HUES48 (cell line): ENCODE results near the gene LRRC7.

Experiments used
- H3K27ac ChIP-seq: one replicate; pipeline ENCODE4 v1.7.0; 2013; ENCODE audit warnings: low read depth, low read length, inconsistent platforms
- H3K27me3 ChIP-seq: 2 replicates; pipeline ENCODE4 v1.6.1; 2013; ENCODE audit warnings: mild to moderate bottlenecking, low read length; ENCODE audit not compliant: control insufficient read depth, insufficient read depth
- H3K36me3 ChIP-seq: 2 replicates; pipeline ENCODE4 v1.6.1; 2013; ENCODE audit warnings: low read length; ENCODE audit not compliant: control insufficient read depth, insufficient read depth
- H3K4me1 ChIP-seq: 2 replicates; pipeline ENCODE4 v1.6.1; 2013; ENCODE audit warnings: mild to moderate bottlenecking, low read length; ENCODE audit not compliant: control insufficient read depth, insufficient read depth
- H3K4me3 ChIP-seq: 2 replicates; pipeline ENCODE4 v1.5.1; 2013; ENCODE audit warnings: mild to moderate bottlenecking, low read depth, low read length
- H3K9ac ChIP-seq: 2 replicates; pipeline ENCODE4 v1.6.1; 2013; ENCODE audit warnings: mild to moderate bottlenecking, low read depth, low read length, moderate library complexity
- H3K9me3 ChIP-seq: 2 replicates; pipeline ENCODE4 v1.6.1; 2013; ENCODE audit warnings: low read length; ENCODE audit not compliant: control insufficient read depth, insufficient read depth

LRRC7 gene

GRCh38 chr1:70115315-70115714, 547.6 kb downstream of the LRRC7 start:
- no peak overlapping the region for H3K4me3 ChIP-seq
- H3K27me3 ChIP-seq = no peaks in the 10 kb centered on the region
- H3K4me1 ChIP-seq = no peaks in the 10 kb centered on the region
- no peaks in the 10 kb centered on the region for H3K36me3 ChIP-seq
- no peaks in the 10 kb centered on the region for H3K9me3 ChIP-seq
- no peak overlapping the region for H3K27ac ChIP-seq
- no peak overlapping the region for H3K9ac ChIP-seq

- Histone ChIP-seq H3K36me3 (no peaks in the 10 kb centered on the region), H3K27me3 (no peaks in the 10 kb centered on the region), H3K4me1 (no peaks in the 10 kb centered on the region), H3K4me3 (no peak overlapping the region), H3K9ac (no peak overlapping the region), H3K27ac (no peak overlapping the region), H3K9me3 (no peaks in the 10 kb centered on the region)
These were observed 549.3 kb downstream of the LRRC7 start for GRCh38 chr1:70117046-70117445.

DNA sequence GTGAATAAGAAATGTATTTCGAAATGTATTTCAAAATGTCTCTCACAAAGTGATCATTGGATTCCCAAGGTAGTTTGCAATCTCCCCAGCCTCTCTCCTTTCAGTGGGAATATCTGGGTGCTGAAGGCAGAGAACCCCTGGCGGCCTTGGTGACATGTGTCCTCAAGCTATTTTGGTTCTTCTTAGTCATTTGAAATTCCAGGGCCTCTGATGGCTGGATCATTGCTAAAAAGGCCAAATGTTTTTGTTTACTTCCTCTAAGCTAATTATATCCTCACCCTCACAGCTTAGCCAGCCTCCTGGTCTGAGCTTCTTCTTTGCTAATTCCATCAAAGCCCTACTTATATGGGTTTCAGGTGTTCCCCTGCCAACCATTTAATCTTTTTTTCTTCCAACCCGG, 566.4 kb downstream of the LRRC7 start:
- no peaks in the 10 kb centered on the region for H3K27me3 ChIP-seq
- H3K9ac ChIP-seq = no peak overlapping the region
- no peaks in the 10 kb centered on the region for H3K36me3 ChIP-seq
- H3K4me3 ChIP-seq = peak overlapping the region; percentile 6; the same call in 1 of the 2 replicates
- H3K4me1 ChIP-seq = peaks cover 21% of the 10 kb centered on the region
- H3K27ac ChIP-seq = peak overlapping the region; percentile 24
- no peaks in the 10 kb centered on the region for H3K9me3 ChIP-seq

- Histone ChIP-seq H3K4me1 (peaks cover 21% of the 10 kb centered on the region), H3K27me3 (no peaks in the 10 kb centered on the region), H3K36me3 (peaks cover 6% of the 10 kb centered on the region; the same call in 1 of the 2 replicates), H3K9ac (no peak overlapping the region), H3K27ac (peak overlapping the region; percentile 31), H3K9me3 (no peaks in the 10 kb centered on the region), H3K4me3 (no peak overlapping the region)
These were observed 572.6 kb downstream of the LRRC7 start for GRCh38 chr1:70140343-70140742.

DNA sequence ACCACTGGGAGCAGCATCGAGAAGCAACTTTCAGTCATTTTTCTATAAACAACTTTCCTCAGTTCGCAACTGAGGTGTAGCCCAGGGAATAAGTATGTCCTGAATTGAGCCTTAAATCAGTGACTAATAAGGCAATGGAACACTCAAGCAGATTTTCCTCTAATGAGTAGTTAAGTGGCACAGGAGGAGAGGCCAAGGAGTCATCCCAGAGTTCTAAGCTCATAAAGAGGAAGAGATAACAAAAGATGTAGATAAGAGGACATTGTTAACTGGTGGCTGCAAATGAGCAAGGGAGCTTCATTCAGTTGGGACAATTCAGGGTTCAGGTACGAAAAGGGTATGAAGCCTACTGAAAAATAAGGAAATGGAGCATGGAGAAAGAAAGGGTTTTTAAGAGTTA, 573.2 kb downstream of the LRRC7 start:
- H3K4me1 ChIP-seq = peaks cover 20% of the 10 kb centered on the region
- peak overlapping the region; percentile 31 for H3K27ac ChIP-seq
- H3K27me3 ChIP-seq = no peaks in the 10 kb centered on the region
- H3K36me3 ChIP-seq = peaks cover 10% of the 10 kb centered on the region
- H3K9me3 ChIP-seq = no peaks in the 10 kb centered on the region
- H3K9ac ChIP-seq = no peak overlapping the region
- H3K4me3 ChIP-seq = no peak overlapping the region

- H3K27me3 ChIP-seq = no peaks in the 10 kb centered on the region
- H3K9me3 ChIP-seq = no peaks in the 10 kb centered on the region
- no peak overlapping the region for H3K4me3 ChIP-seq
- no peak overlapping the region for H3K27ac ChIP-seq
- H3K4me1 ChIP-seq = peaks cover 20% of the 10 kb centered on the region
- no peak overlapping the region for H3K9ac ChIP-seq
- peaks cover 12% of the 10 kb centered on the region for H3K36me3 ChIP-seq
These were observed 574.4 kb downstream of the LRRC7 start for GRCh38 chr1:70142075-70142474.

DNA sequence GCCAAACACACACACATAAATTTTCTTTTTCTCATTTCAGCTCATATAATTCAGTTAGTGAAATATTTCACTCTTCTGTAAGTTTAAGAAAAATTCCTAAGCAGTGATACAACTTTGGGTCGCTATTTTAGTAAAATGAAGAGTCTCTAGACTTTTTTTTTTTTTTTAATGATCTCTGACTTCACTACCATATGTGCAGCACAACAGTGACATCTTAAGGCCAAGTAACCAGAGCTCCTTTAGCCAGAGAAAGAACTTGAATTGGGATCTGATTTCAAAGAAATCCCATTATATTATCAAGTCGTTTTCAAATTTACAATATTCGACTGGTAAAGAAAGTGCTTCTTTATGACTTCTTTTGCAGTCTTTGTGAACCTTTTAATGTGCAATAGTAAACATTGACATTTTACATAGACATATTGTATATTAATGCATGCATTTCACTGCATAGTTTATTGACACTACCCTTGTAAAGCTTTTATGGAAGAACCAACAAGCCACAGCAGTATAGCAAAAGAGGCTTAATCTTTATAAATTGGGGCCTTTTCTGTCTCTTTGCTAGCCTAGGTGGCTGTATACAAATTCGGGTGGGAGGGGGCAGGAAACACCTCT, 575.4 kb downstream of the LRRC7 start:
- Histone ChIP-seq H3K27ac (no peak overlapping the region), H3K27me3 (no peaks in the 10 kb centered on the region), H3K36me3 (peaks cover 22% of the 10 kb centered on the region), H3K9ac (no peak overlapping the region), H3K4me3 (no peak overlapping the region), H3K4me1 (peaks cover 20% of the 10 kb centered on the region), H3K9me3 (no peaks in the 10 kb centered on the region)

GRCh38 chr1:70146488-70146887, 578.8 kb downstream of the LRRC7 start:
- H3K36me3 ChIP-seq = peaks cover 25% of the 10 kb centered on the region

GRCh38 chr1:70150444-70150843, 582.7 kb downstream of the LRRC7 start:
- Histone ChIP-seq H3K9me3 (no peaks in the 10 kb centered on the region), H3K27me3 (no peaks in the 10 kb centered on the region), H3K4me3 (no peak overlapping the region)

More at GRCh38 chr1:70146488-70146887, 578.8 kb downstream of the LRRC7 start:
- Histone ChIP-seq H3K4me1 (no peaks in the 10 kb centered on the region; the same call in 1 of the 2 replicates), H3K27me3 (no peaks in the 10 kb centered on the region), H3K4me3 (no peak overlapping the region), H3K27ac (no peak overlapping the region), H3K9me3 (no peaks in the 10 kb centered on the region), H3K9ac (no peak overlapping the region)

DNA sequence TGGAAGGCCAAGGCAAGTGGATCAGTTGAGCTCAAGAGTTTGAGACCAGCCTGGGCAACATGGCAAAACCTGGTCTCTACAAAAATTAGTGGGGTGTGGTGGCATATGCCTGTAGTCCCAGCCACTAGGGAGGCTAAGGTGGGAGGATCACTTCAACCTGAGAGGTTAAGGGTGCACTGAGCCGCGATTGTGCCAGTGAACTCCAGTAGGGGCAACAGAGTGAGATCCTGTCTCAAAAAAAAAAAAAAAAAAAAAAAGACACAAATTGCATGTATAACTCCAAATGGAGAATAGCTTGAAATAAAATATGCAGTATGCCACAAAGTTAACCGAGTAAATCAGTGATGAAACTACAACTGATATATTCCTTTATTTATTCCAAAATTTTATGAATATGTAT, 586.0 kb downstream of the LRRC7 start:
- no peak overlapping the region for H3K9ac ChIP-seq
- no peaks in the 10 kb centered on the region; the same call in none of the 2 replicates for H3K36me3 ChIP-seq
- H3K4me1 ChIP-seq = no peaks in the 10 kb centered on the region
- no peaks in the 10 kb centered on the region for H3K9me3 ChIP-seq
- H3K27ac ChIP-seq = no peak overlapping the region
- H3K27me3 ChIP-seq = no peaks in the 10 kb centered on the region
- no peak overlapping the region for H3K4me3 ChIP-seq

More at GRCh38 chr1:70150444-70150843, 582.7 kb downstream of the LRRC7 start:
- H3K9ac ChIP-seq = no peak overlapping the region
- H3K4me1 ChIP-seq = no peaks in the 10 kb centered on the region
- H3K27ac ChIP-seq = no peak overlapping the region
- H3K36me3 ChIP-seq = peaks cover 18% of the 10 kb centered on the region

DNA sequence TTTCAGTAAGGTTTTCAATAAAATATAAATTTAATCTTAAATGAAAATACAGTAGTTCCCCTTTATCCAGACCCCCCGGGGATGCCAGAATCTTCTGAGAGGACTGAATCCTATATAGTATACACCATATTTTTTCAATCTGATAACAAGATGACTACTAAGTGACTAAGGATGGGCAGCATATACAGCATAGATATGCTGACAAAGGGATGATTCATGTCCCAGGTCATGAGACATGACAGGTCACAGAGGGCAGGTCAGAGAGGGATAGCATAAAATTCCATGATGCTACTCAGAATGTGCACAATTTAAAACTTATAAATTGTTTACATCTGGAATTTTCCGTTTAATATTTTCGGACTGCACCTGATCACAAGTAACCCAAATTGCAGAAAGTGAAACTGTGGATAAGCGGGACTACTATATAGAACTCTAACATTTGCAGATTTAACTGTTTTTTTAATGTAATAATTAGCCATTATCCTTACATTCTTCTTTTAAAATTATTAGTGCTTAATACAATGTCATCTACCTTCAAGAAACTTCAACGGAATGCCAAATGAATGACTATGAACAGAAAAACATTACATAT, 588.9 kb downstream of the LRRC7 start:
- H3K27ac ChIP-seq = no peak overlapping the region
- no peaks in the 10 kb centered on the region for H3K9me3 ChIP-seq
- H3K9ac ChIP-seq = no peak overlapping the region
- no peaks in the 10 kb centered on the region for H3K27me3 ChIP-seq
- H3K36me3 ChIP-seq = peaks cover 3% of the 10 kb centered on the region; the same call in 1 of the 2 replicates
- no peaks in the 10 kb centered on the region for H3K4me1 ChIP-seq
- no peak overlapping the region for H3K4me3 ChIP-seq
